ENCODE data around the gene VPS33A. TPM values are rescaled to one million over a fixed set of nuclear protein-coding genes. Genes with fewer than 3 reads are reported as not detected.
A peak's percentile ranks its signal among the peaks of the same experiment; 100 is the strongest.

The VPS33A gene
- total and polyA plus RNA-seq, 9 donors = 9.4 to 22.5 (median 13.1) TPM

DNA sequence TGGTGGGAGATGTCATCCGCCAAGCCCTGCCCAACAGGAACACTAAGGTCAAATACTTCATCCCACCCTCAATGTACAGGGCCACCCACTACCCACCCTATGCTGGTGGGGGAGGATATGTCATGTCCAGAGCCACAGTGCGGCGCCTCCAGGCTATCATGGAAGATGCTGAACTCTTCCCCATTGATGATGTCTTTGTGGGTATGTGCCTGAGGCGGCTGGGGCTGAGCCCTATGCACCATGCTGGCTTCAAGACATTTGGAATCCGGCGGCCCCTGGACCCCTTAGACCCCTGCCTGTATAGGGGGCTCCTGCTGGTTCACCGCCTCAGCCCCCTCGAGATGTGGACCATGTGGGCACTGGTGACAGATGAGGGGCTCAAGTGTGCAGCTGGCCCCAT is 59.3 kb downstream of the VPS33A start:
- Histone ChIP-seq H3K4me3 (no peak overlapping the region), H3K4me1 (ENCODE audit: insufficient read depth) (peaks cover 2% of the 10 kb centered on the region), H3K9me3 (no peaks in the 10 kb centered on the region), H3K36me3 (no peaks in the 10 kb centered on the region), H3K27ac (no peak overlapping the region), H3K27me3 (peaks cover 10% of the 10 kb centered on the region)
- no peak for TF ChIP-seq CTCF (IDR thresholded peaks at IDR 0.05)
- TF ChIP-seq EP300 (IDR thresholded peaks at IDR 0.05) = no peak
- WGBS, 3 donors = 80 to 95% (median 84%) methylated on average over 7 to 8 of the region's 8 CpGs
- DNase-seq = peak in 1 of 5 donors; percentile 31
- intact Hi-C loops (cut with DNase I) = no loop called here

DNA sequence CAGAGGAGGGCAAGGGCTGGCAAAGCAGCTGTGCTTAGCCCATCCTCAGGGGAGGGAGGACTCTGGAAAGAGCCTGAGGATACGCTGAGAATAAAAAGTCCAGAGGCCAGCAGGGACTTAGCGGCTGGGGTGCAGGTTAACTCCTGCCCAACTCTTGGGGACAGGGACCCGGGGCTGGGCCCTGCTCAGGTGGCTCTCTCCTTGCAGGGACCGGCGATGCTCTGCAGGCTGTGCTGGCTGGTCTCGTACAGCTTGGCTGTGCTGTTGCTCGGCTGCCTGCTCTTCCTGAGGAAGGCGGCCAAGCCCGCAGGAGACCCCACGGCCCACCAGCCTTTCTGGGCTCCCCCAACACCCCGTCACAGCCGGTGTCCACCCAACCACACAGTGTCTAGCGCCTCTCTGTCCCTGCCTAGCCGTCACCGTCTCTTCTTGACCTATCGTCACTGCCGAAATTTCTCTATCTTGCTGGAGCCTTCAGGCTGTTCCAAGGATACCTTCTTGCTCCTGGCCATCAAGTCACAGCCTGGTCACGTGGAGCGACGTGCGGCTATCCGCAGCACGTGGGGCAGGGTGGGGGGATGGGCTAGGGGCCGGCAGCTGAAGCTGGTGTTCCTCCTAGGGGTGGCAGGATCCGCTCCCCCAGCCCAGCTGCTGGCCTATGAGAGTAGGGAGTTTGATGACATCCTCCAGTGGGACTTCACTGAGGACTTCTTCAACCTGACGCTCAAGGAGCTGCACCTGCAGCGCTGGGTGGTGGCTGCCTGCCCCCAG is 60.0 kb downstream of the VPS33A start:
- Histone ChIP-seq H3K27me3 (peaks cover 14% of the 10 kb centered on the region), H3K9me3 (no peaks in the 10 kb centered on the region), H3K4me3 (no peak overlapping the region), H3K4me1 (ENCODE audit: insufficient read depth) (peaks cover 2% of the 10 kb centered on the region), H3K27ac (no peak overlapping the region), H3K36me3 (no peaks in the 10 kb centered on the region)
- TF ChIP-seq POLR2A (IDR thresholded peaks at IDR 0.05) (no peak), CTCF (IDR thresholded peaks at IDR 0.05) (no peak), EP300 (IDR thresholded peaks at IDR 0.05) (no peak)
- 43 to 60% (median 51%) methylated on average over 26 to 27 of the region's 27 CpGs for WGBS, 3 donors
- intact Hi-C loops (cut with DNase I) = no loop called here
- peak in 1 of 5 donors; percentile 41 for DNase-seq

DNA sequence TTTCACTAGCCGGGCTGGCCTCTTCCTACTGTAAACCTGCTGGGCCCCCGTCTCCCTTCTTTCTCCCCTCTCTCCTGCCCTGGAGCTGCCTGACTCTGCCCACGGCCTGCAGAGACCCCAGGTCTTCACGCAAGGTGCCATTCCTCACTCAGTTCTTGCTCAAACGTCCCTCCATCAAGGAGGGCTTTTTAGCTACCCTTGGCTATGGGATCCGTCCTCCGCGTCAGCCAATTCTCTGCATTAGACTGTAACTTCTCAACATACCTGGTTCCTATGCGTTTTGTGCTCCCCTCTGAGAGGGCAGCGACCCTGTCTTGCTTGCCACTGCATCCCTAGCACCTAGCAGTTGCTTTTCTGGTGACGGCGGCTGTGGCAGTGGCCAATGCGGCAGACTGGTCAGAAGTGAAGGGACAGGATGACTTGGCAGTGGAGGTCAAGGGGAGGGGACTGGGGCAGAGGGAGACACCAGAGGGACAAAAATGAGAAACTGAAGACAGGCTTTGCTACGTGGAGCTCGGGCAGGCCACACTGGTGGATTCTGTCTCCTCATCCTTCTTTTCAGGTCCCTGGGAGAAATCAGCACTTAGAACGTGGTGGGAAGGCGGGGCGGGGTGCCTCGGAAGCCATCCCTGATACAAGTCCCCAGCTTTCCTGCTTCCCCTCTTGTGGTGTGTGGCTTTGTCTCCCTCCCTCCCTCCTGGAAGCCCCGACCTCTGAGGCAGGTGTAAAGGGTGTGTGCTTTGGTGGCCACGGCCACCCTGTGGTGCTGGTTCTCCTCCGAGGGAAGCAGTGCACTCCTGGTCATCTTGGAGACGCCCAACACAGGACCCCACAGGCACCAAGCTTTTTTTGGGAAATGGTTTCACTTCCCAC is 61.0 kb downstream of the VPS33A start:
- TF ChIP-seq CTCF (IDR thresholded peaks at IDR 0.05) (no peak), EP300 (IDR thresholded peaks at IDR 0.05) (no peak), POLR2A (IDR thresholded peaks at IDR 0.05) (no peak)
- Histone ChIP-seq H3K27me3 (peaks cover 16% of the 10 kb centered on the region), H3K9me3 (no peaks in the 10 kb centered on the region), H3K27ac (no peak overlapping the region), H3K4me3 (no peak overlapping the region), H3K4me1 (ENCODE audit: insufficient read depth) (peaks cover 2% of the 10 kb centered on the region), H3K36me3 (no peaks in the 10 kb centered on the region)
- intact Hi-C loops (cut with DNase I) = no loop called here
- WGBS, 3 donors = 42 to 54% (median 45%) methylated on average over 23 of the region's 23 CpGs
- peak in 1 of 5 donors; percentile 28 for DNase-seq

DNA sequence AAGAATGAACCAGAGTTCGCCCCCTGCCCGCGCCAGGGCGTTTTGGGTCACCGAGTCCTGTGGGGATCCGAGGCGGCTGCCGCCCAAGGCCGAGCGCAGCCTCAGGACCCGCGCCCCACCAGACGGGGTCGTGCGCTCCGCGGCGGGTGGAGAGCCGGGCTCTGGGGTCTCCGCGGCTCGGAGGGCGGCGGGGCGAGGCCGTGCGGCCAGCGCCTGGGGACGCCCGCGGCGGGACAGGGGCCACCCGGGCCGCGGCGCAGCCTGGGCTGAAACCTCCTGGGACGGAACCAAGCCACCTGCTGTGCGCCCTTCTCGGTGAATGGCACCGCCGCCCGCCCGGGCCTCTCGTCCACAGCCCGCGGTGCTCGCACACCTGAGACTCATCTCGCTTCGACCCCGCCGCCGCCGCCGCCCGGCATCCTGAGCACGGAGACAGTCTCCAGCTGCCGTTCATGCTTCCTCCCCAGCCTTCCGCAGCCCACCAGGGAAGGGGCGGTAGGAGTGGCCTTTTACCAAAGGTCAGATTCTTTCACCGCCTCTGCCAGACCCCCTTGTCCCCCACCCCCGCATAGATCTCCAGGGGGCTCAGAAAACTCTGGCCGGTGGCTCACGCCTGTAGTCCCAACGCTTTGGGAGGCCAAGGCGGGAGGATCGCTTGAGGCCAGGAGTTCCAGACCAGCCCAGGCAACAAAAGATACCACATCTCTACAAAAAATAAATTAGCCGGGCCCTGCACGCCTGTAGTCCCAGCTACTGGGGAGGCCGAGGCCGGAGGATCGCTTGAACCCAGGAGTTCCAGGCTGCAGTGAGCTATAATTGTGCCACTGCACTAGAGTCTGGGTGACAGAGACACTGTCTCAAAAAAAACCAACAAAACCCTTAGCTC is 61.9 kb downstream of the VPS33A start:
- H3K27me3 ChIP-seq = peaks cover 16% of the 10 kb centered on the region
- DNase-seq = peak in 1 of 5 donors; percentile 33

More for the DNA sequence above, 61.9 kb downstream of the VPS33A start:
- Histone ChIP-seq H3K4me1 (ENCODE audit: insufficient read depth) (peaks cover 2% of the 10 kb centered on the region), H3K9me3 (no peaks in the 10 kb centered on the region), H3K36me3 (no peaks in the 10 kb centered on the region), H3K27ac (no peak overlapping the region), H3K4me3 (peak overlapping the region; percentile 44)
- WGBS, 3 donors = 7 to 11% (median 9%) methylated on average over 56 to 71 of the region's 71 CpGs
- intact Hi-C loops (cut with DNase I) = no loop called here
- no peak for TF ChIP-seq POLR2A (IDR thresholded peaks at IDR 0.05)
- no peak for TF ChIP-seq EP300 (IDR thresholded peaks at IDR 0.05)
- TF ChIP-seq CTCF (IDR thresholded peaks at IDR 0.05) = no peak
